HG03196 (cell line): Measurements from ENCODE around the gene PIK3CG.
"Not testable (repeated sequence)": the region's sequence is repeated elsewhere in the genome, so short reads cannot be mapped to it uniquely, and the experiment has no call there.

Source experiments
- ATAC-seq: cut with Tn5 transposase; IDR thresholded peaks from one replicate; pipeline ENCODE4 v1.9.1; 2021; ENCODE audit not compliant: unreplicated experiment

The PIK3CG gene

GRCh38 chr7:106865130-106866041 lies at the start of gene PIK3CG:
Gene PIK3CG (plus strand): TSS chr7:106865282. CDS start chr7:106867562, 2,280 bp downstream.
- peak; percentile 64 for ATAC-seq

- ATAC-seq: no peak
These were observed 48.0 kb upstream of the PIK3CG start for GRCh38 chr7:106817098-106817497.

GRCh38 chr7:106818736-106819135 lies 46.3 kb upstream of the PIK3CG start:
- no peak for ATAC-seq

GRCh38 chr7:106819546-106819945 lies 45.5 kb upstream of the PIK3CG start:
- ATAC-seq: no peak

GRCh38 chr7:106820321-106821217 lies 44.5 kb upstream of the PIK3CG start:
- no peak for ATAC-seq

- no peak for ATAC-seq
These were observed 41.5 kb upstream of the PIK3CG start for GRCh38 chr7:106823631-106824030.

- ATAC-seq: no peak
These were observed 40.6 kb upstream of the PIK3CG start for GRCh38 chr7:106824458-106824857.

GRCh38 chr7:106827626-106828025 lies 37.5 kb upstream of the PIK3CG start:
- no peak for ATAC-seq

GRCh38 chr7:106829496-106829895 lies 35.6 kb upstream of the PIK3CG start:
- ATAC-seq: no peak

- ATAC-seq: not testable (repeated sequence)
These were observed 34.2 kb upstream of the PIK3CG start for GRCh38 chr7:106830896-106831295.

GRCh38 chr7:106836816-106837215 lies 28.3 kb upstream of the PIK3CG start:
- no peak for ATAC-seq

GRCh38 chr7:106839511-106839910 lies 25.6 kb upstream of the PIK3CG start:
- ATAC-seq: no peak

GRCh38 chr7:106840342-106840741 lies 24.7 kb upstream of the PIK3CG start:
- ATAC-seq: no peak

- no peak for ATAC-seq
These were observed 23.1 kb upstream of the PIK3CG start for GRCh38 chr7:106841896-106842390.

- no peak for ATAC-seq
These were observed 20.6 kb upstream of the PIK3CG start for GRCh38 chr7:106844279-106844997.

GRCh38 chr7:106848049-106848448 lies 17.0 kb upstream of the PIK3CG start:
- ATAC-seq: no peak

- ATAC-seq: no peak
These were observed 16.1 kb upstream of the PIK3CG start for GRCh38 chr7:106848851-106849442.

GRCh38 chr7:106851632-106852031 lies 13.4 kb upstream of the PIK3CG start:
- ATAC-seq: not testable (repeated sequence)

- ATAC-seq: no peak
These were observed 11.7 kb upstream of the PIK3CG start for GRCh38 chr7:106853250-106853908.
